Effector memory CD8-positive, alpha-beta T cell (primary cell): ENCODE data around the gene ACE.

ENCODE experiments used
- ATAC-seq: fragments of 150-1000 bp; cut with Tn5 transposase; replicated peaks from 2 replicates; pipeline ENCODE4 v1.10.0; 2021; ENCODE audit warnings: mild to moderate bottlenecking, moderate library complexity
- DNase-seq, 3 experiments: peaks; one replicate each; pipeline ENCODE4 v3.0.0; 2021
- H3K27ac Mint-ChIP-seq, 2 donors: one replicate each; pipeline ENCODE4 v1.8.0; 2022; ENCODE audit warnings: mild to moderate bottlenecking in 2 of 2, mixed read lengths in 2 of 2, moderate library complexity in 2 of 2
- H3K27me3 Mint-ChIP-seq, 2 donors: one replicate each; pipeline ENCODE4 v1.8.0; 2022; ENCODE audit warnings: mixed read lengths in 2 of 2
- H3K36me3 Mint-ChIP-seq: one replicate; pipeline ENCODE4 v1.8.0; 2022; ENCODE audit warnings: mild to moderate bottlenecking, moderate library complexity, mixed read lengths; ENCODE audit not compliant: insufficient read depth
- H3K4me1 Mint-ChIP-seq, 2 donors: one replicate each; pipeline ENCODE4 v1.8.0; 2022; ENCODE audit warnings: low read depth in 2 of 2, mixed read lengths in 2 of 2
- H3K4me3 Mint-ChIP-seq, 2 donors: one replicate each; pipeline ENCODE4 v1.8.0; 2022; ENCODE audit warnings: mild to moderate bottlenecking in 2 of 2, mixed read lengths in 2 of 2, moderate library complexity in 2 of 2
- H3K9me3 Mint-ChIP-seq, 2 donors: one replicate each; pipeline ENCODE4 v1.8.0; 2022; ENCODE audit warnings: mixed read lengths in 2 of 2

ACE gene

DNA sequence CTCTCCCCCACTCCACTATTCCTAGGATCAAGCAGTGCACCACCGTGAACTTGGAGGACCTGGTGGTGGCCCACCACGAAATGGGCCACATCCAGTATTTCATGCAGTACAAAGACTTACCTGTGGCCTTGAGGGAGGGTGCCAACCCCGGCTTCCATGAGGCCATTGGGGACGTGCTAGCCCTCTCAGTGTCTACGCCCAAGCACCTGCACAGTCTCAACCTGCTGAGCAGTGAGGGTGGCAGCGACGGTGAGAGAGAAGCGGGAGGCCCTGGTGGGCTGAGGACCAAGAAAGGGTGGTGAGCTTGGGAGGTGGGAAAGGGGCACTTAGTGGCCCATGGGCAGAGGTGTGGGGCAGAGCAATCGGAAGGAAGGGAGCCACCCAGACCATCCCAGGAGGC, 16.6 kb downstream of the ACE start:
- DNase-seq (no peak), ATAC-seq (no peak)
- Mint-ChIP-seq H3K27ac (no peak overlapping the region), H3K9me3 (no peaks in the 10 kb centered on the region), H3K27me3 (no peaks in the 10 kb centered on the region), H3K4me3 (no peak overlapping the region), H3K4me1 (no peaks in the 10 kb centered on the region), H3K36me3 (no peaks in the 10 kb centered on the region)

DNA sequence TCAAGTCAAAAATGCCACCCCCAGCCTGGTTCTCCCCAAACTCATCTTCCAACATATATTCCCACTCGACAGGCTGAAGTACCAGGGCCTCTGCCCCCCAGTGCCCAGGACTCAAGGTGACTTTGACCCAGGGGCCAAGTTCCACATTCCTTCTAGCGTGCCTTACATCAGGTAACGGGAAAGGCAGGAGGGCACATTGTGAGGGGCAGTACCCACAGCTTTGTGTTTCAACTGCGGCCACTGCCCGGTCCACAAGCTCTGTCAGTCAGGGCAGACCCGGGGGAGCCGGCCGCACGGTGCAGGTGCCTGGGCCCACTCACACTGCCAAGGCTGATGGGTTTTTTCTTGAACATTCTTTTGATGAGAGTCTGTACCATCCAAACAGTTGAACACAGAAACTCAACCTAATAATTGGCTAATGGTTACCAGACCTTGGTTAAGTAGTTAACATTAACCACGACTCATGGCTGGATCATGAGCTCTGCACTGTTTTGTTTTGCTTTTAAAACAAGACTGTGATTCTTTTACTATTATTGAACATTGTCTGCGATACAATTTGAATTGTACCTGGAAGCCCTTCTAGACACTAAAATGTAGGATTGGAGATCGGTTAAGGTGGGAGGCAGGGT, 17.6 kb downstream of the ACE start:
- Mint-ChIP-seq H3K27me3 (no peaks in the 10 kb centered on the region), H3K36me3 (no peaks in the 10 kb centered on the region), H3K27ac (no peak overlapping the region), H3K4me3 (no peak overlapping the region), H3K4me1 (no peaks in the 10 kb centered on the region), H3K9me3 (no peaks in the 10 kb centered on the region)
- DNase-seq (no peak), ATAC-seq (no peak)

DNA sequence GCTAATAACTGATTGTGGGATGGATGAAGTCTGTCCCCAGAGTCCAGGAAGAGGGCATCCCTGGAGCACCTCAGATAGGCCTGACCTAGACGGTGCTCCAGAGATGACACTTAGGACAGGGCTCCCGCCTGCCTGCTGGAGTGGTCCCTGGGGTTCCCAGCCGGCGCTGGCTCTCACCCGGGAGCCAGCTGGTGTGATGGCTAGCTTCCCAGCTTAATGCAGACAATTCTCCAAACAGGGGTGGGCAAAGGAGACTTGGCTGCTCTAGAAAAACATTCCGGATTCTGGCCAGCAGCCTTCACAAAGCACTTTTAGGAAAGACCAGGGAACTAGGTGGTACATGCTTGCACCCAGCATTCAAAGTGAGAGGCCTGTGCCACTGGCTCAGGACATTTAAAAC, 18.6 kb downstream of the ACE start:
- Mint-ChIP-seq H3K27me3 (peaks cover 2 to 3% of the 10 kb centered on the region in 2 donors), H3K36me3 (no peaks in the 10 kb centered on the region), H3K4me3 (no peak overlapping the region), H3K27ac (no peak overlapping the region), H3K4me1 (no peaks in the 10 kb centered on the region), H3K9me3 (no peaks in the 10 kb centered on the region)
- DNase-seq (no peak), ATAC-seq (no peak)

DNA sequence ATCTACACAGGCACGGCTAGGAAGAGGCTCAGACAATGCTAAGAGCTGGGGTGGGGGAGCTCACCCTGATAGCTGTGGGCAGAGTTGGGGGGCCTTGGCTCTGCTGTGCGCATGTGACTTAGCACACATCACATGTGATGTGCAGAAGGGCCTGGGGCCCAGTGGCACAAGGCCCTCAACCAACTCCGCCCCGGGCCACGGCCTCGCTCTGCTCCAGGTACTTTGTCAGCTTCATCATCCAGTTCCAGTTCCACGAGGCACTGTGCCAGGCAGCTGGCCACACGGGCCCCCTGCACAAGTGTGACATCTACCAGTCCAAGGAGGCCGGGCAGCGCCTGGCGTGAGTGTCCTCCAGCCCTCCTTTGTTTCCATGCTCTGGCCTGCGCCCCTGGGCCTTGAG, 19.3 kb downstream of the ACE start:
- Mint-ChIP-seq H3K27me3 (peaks cover 9% of the 10 kb centered on the region in 2 donors), H3K4me1 (no peaks in the 10 kb centered on the region), H3K4me3 (no peak overlapping the region), H3K36me3 (no peaks in the 10 kb centered on the region), H3K9me3 (no peaks in the 10 kb centered on the region), H3K27ac (no peak overlapping the region)
- ATAC-seq (no peak), DNase-seq (no peak)

DNA sequence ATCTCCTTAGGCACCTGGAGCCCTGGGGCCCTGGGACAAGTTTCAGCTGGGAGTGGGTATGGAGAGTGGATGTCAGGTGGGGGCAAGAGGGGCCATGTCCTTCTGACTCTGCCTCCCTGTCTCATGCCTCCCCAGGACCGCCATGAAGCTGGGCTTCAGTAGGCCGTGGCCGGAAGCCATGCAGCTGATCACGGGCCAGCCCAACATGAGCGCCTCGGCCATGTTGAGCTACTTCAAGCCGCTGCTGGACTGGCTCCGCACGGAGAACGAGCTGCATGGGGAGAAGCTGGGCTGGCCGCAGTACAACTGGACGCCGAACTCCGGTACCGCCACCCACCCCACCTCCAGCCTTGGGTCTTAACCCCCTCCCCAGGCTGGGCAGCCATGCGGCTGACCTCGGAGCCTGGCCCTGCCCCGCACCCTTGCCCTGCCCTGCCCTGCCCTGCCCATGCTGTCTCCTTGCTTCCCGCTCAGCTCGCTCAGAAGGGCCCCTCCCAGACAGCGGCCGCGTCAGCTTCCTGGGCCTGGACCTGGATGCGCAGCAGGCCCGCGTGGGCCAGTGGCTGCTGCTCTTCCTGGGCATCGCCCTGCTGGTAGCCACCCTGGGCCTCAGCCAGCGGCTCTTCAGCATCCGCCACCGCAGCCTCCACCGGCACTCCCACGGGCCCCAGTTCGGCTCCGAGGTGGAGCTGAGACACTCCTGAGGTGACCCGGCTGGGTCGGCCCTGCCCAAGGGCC, 20.0 kb downstream of the ACE start:
- no peaks in the 10 kb centered on the region for H3K9me3 Mint-ChIP-seq
- no peak for ATAC-seq
- no peaks in the 10 kb centered on the region for H3K4me1 Mint-ChIP-seq
- no peak overlapping the region for H3K27ac Mint-ChIP-seq
- peaks cover 15 to 16% of the 10 kb centered on the region in 2 donors for H3K27me3 Mint-ChIP-seq
- no peak for DNase-seq
- H3K36me3 Mint-ChIP-seq, result no peaks in the 10 kb centered on the region
- no peak overlapping the region for H3K4me3 Mint-ChIP-seq

DNA sequence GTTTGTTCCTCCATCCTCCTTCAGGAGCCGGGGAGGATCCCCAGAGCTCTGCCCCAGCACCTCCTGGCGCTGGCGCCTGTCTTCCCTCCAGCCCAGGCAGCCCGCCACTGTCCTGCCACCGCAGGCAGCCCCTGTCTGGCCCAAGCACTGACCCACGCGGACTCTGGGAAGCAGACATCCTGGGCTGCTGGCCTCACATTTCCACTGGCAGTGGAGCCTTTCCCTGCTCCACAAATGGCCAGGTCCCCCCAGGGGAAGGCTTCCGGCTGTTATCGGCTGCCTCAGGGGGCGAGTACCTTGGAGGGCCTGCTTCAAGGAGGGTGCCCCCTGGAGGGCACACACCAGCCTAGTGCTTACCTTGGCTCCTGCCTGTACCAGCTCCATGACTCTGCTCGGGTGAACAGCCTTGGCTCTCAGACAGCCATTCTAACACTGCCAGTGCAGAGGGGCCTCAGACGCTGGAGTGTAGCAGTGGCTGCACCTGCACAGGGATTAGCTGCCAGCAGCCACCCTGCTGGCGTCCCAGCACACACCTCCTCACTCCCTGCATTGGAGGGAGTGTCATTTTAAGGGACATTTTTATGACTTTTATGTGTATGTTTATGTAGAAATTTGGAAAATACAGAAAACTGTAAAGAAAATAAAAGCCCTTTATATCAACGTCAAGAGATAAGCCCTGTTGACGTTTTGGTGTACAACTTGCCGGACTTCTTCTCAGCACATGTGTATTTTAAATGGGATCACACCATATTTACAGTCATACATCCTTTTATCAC, 21.0 kb downstream of the ACE start:
- Mint-ChIP-seq H3K36me3 (no peaks in the 10 kb centered on the region), H3K27me3 (peaks cover 19 to 22% of the 10 kb centered on the region in 2 donors), H3K4me1 (no peaks in the 10 kb centered on the region), H3K9me3 (no peaks in the 10 kb centered on the region), H3K27ac (no peak overlapping the region), H3K4me3 (no peak overlapping the region)
- no peak for ATAC-seq
- DNase-seq, result no peak

DNA sequence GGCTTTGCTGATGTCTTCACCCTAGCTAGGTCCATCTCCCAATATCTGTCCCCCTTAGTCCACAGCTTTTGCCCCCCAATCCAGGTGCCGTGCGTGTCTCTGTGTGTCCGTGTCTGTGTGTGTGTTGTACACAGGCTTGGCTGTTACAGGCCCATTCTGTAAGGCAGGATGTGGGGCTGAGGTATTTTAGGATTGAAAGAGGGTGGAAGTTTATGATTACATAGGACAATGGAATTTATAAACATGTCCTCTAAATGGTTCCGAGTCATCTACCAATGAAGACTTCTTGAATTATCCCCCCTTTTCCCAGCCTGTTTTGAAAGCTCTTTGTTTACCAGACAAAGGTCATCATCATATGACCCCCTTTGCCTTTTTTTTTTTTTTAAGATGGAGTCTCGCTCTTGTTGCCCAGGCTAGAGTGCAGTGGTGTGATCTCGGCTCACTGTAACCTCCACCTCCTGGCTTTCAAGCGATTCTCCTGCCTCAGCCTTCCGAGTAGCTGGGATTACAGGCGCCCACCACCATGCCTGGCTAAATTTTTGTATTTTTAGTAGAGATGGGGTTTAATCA, 21.9 kb downstream of the ACE start:
- no peak overlapping the region for H3K4me3 Mint-ChIP-seq
- no peak for ATAC-seq

DNA sequence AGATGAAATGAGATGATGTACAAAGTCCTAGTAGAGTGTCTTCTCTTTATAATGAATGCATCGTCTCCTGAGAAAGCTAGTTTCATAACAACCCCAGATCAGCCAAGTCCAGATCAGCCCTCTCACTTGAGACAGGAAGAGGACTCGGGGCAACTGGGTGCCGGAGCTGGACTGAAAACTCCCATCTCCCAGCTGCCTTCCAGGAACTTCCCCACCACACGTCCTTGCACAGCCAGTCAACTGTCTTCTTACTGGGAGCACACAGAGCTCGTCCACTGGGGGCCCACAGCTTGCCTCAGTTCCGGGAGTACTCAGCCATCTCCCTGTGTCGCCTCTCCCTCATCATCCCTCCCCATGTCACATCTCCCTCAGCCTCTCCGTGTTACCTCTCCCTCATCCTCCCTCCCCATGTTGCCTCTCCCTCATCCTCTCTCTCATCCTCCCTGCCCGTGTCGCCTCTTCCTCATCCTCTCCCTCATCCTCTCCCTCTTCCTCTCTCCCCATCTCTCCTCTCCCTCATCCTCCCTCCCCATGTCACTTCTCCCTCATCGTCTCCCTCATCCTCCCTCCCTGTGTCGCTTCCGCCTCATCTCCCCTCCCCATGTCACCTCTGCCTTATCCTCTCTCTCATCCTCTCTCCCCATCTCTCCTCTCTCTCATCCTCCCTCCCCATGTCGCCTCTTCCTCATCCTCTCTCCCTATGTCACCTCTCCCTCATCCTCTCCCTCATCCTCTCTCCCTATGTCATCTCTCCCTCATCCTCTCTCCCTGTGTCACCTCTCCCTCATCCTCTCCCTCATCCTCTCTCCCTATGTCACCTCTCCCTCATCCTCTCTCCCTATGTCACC, 23.9 kb downstream of the ACE start:
- Mint-ChIP-seq H3K4me1 (no peaks in the 10 kb centered on the region), H3K27ac (no peak overlapping the region), H3K9me3 (no peaks in the 10 kb centered on the region), H3K27me3 (peaks cover 41 to 43% of the 10 kb centered on the region in 2 donors), H3K36me3 (no peaks in the 10 kb centered on the region), H3K4me3 (no peak overlapping the region)
- no peak for DNase-seq
- no peak for ATAC-seq

More for the DNA sequence above, 21.9 kb downstream of the ACE start:
- Mint-ChIP-seq H3K4me1 (no peaks in the 10 kb centered on the region), H3K27ac (no peak overlapping the region), H3K9me3 (no peaks in the 10 kb centered on the region), H3K36me3 (no peaks in the 10 kb centered on the region), H3K27me3 (peaks cover 24 to 26% of the 10 kb centered on the region in 2 donors)
- DNase-seq, result no peak

DNA sequence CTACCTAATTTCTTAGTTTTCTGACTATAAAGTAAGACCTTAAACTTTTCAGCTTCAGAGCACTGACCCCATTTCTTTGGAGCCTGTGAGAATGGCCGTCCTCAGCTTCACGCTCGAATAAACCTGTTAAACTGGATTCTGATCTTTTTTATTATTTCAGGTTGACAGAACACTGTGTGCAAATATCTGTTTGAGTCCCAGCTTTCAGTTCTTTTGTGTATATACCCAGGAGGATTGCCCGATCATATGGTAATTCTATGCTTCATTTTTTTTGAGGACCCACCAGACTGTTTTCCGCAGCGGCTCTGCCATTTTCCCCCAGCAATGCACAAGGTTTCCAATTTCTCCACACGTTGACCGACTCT, 26.5 kb downstream of the ACE start:
- Mint-ChIP-seq H3K4me1 (no peaks in the 10 kb centered on the region), H3K27ac (no peak overlapping the region), H3K36me3 (no peaks in the 10 kb centered on the region), H3K4me3 (no peak overlapping the region), H3K9me3 (no peaks in the 10 kb centered on the region), H3K27me3 (peaks cover 48 to 69% of the 10 kb centered on the region in 2 donors)
- DNase-seq (no peak), ATAC-seq (no peak)

DNA sequence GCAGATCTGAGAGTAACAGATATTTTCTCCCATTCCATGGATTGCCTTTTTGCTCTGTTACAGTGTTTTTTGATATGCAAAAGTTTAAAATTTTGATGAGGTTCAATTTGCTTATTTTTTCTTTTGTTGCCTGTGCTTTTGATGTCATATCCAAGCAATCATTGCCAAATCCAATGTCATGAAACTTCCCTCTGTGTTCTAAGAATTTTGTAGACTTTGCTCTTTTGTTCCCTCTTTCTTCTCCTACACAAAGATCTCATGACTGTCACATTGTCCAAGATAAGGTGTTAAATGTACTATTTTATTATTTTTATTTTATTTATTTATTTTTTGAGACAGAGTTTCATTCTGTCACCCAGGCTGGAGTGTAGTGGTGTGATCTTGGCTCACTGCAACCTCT, 27.4 kb downstream of the ACE start:
- Mint-ChIP-seq H3K4me3 (no peak overlapping the region), H3K9me3 (no peaks in the 10 kb centered on the region), H3K27me3 (peaks cover 52 to 78% of the 10 kb centered on the region in 2 donors), H3K36me3 (no peaks in the 10 kb centered on the region), H3K27ac (no peak overlapping the region), H3K4me1 (no peaks in the 10 kb centered on the region)
- ATAC-seq (no peak), DNase-seq (no peak)

DNA sequence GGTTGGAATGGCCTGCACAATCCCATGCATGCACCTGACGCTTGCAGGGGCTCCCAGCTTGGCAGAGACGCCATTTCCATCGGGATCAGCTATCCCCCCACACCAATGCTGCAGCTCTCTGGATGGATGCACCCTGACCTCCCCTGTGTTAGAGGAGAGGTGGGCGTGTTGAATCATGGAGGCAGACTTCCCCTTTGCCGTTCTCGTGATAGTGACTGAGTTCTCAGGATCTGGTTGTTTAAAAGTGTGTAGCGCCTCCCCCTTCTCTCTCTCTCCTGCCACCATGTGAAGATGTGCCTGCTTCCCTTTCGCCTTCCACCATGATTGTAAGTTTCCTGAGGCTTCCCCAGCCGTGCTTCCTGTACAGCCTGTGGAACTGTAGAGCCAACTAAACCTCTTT, 28.5 kb downstream of the ACE start:
- no peak overlapping the region for H3K27ac Mint-ChIP-seq
- H3K4me3 Mint-ChIP-seq, result no peak overlapping the region
- no peaks in the 10 kb centered on the region for H3K9me3 Mint-ChIP-seq
- H3K27me3 Mint-ChIP-seq, result peaks cover 52 to 88% of the 10 kb centered on the region in 2 donors
- no peak for ATAC-seq
- no peaks in the 10 kb centered on the region for H3K36me3 Mint-ChIP-seq
- DNase-seq, result no peak
- no peaks in the 10 kb centered on the region for H3K4me1 Mint-ChIP-seq

DNA sequence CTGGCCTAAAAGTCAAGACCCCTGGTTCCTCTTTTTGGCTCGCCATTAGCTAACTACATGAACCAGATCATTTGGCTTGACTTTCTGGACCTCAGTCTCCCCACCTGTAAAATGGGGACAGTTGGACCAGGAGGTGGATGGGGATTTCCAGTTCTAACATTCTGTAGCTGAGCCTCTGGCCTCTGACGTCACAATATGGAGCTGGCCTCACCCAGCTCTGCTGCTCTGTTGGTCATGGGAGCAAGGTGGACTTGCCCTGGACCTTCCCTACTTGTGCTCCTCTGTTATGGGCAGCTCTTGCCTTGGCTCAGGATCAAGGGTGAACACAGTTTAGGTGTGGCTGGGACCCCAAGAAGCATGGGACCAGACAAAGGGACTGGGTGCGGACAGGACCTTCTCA, 29.8 kb downstream of the ACE start:
- no peaks in the 10 kb centered on the region for H3K4me1 Mint-ChIP-seq
- H3K9me3 Mint-ChIP-seq, result no peaks in the 10 kb centered on the region
- H3K27ac Mint-ChIP-seq, result no peak overlapping the region
- no peak overlapping the region for H3K4me3 Mint-ChIP-seq
- DNase-seq (no peak), ATAC-seq (no peak)
- H3K27me3 Mint-ChIP-seq, result peaks cover 39 to 79% of the 10 kb centered on the region in 2 donors
- no peaks in the 10 kb centered on the region for H3K36me3 Mint-ChIP-seq

DNA sequence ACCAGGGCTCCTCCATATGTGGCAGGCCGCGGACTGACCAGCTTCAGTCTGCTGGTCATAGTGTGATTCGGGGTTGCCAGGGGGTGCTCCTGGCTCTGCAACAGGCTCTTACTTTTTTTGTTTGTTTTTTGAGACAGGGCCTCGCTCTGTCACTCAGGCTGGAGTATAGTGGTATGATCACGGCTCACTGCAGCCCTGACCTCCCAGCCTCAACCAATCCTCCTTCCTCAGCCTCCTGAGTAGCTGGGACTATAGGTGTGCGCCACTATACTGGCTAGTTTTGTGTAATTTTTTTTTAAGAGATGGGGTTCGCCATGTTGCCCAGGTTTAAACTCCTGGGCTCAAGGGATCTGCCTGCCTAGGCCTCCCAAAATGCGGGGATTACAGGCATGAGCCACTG, 34.5 kb downstream of the ACE start:
- Mint-ChIP-seq H3K4me3 (no peak overlapping the region), H3K4me1 (no peaks in the 10 kb centered on the region), H3K9me3 (no peaks in the 10 kb centered on the region), H3K27me3 (peaks cover 6 to 65% of the 10 kb centered on the region in 2 donors), H3K27ac (no peak overlapping the region), H3K36me3 (no peaks in the 10 kb centered on the region)
- DNase-seq (no peak), ATAC-seq (no peak)
